Mucosa of rectum (tissue), 2 donors: ENCODE data around the gene PLEK2.
"Not testable (repeated sequence)": the region's sequence is repeated elsewhere in the genome, so short reads cannot be mapped to it uniquely, and the experiment has no call there.

Source experiments
- H3K27ac ChIP-seq, 2 donors: one replicate each; pipeline ENCODE4 v1.7.0; 2013; ENCODE audit warnings: inconsistent platforms in 2 of 2, low read depth in 2 of 2, low read length in 2 of 2
- H3K27me3 ChIP-seq, 2 donors: one replicate each; pipeline ENCODE4 v1.7.0; 2013; ENCODE audit warnings: low read length in 2 of 2; ENCODE audit not compliant: control insufficient read depth in 2 of 2, insufficient read depth in 2 of 2
- H3K36me3 ChIP-seq, 2 donors: one replicate each; pipeline ENCODE4 v1.7.0; 2013; ENCODE audit warnings: low read length in 2 of 2; ENCODE audit not compliant: control insufficient read depth in 2 of 2, insufficient read depth in 2 of 2
- H3K4me1 ChIP-seq, 2 donors: one replicate each; pipeline ENCODE4 v1.7.0; 2013; ENCODE audit warnings: low read length in 2 of 2, mild to moderate bottlenecking in 1 of 2; ENCODE audit not compliant: control insufficient read depth in 2 of 2, insufficient read depth in 2 of 2
- H3K4me3 ChIP-seq, 2 donors: one replicate each; pipeline ENCODE4 v1.7.0; 2013; ENCODE audit warnings: low read length in 2 of 2
- H3K9ac ChIP-seq, 2 donors: one replicate each; pipeline ENCODE4 v1.7.0; 2013; ENCODE audit warnings: low read length in 2 of 2, low read depth in 1 of 2, mild to moderate bottlenecking in 1 of 2
- H3K9me3 ChIP-seq, 2 donors: one replicate each; pipeline ENCODE4 v1.7.0; 2013; ENCODE audit warnings: low read length in 2 of 2; ENCODE audit not compliant: control insufficient read depth in 2 of 2
- donor health status: healthy.
- donor health status: Normal muscosa, but diverticular disease.

The PLEK2 gene

GRCh38 chr14:67409461-67409860 is 2.5 kb downstream of the PLEK2 start:
- H3K27ac ChIP-seq, result no peak overlapping the region
- H3K9me3 ChIP-seq, result no peaks in the 10 kb centered on the region
- H3K27me3 ChIP-seq, result no peaks in the 10 kb centered on the region
- no peak overlapping the region for H3K9ac ChIP-seq
- H3K36me3 ChIP-seq, result no peaks in the 10 kb centered on the region
- H3K4me1 ChIP-seq, result peaks cover 15 to 20% of the 10 kb centered on the region in 2 donors
- no peak overlapping the region for H3K4me3 ChIP-seq

DNA sequence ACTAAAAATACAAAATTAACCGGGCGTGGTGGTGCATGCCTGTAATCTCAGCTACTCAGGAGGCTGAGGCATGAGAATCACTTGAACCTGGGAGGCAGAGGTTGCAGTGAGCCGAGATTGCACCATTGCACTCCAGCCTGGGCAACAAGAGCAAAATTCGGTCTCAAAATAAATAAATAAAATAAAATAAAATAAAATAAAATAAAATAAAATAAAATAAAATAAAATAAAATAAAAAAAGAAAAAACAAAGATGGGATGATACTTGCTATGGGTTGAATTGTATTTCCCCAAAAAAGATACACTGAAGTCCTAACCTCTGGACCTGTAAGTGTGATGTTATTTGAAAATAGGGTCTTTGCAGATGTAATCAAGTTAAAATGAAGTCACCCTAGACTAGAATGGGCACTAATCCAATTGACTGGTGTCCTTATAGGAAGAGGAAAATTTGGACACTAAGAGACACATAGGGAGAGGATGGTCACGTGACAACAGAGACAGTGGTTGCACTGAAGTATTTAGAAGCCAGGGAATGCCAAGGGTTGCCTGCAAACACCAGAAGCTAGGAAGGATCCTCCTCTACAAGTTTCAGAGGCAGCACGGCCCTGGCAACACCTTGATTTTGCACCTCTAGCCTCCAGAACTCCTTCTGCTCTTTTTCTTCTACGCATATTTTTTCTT is 3.7 kb downstream of the PLEK2 start:
- not testable (repeated sequence) for H3K27ac ChIP-seq, H3K36me3 ChIP-seq, H3K4me3 ChIP-seq, H3K27me3 ChIP-seq, H3K9ac ChIP-seq, H3K9me3 ChIP-seq
- H3K4me1 ChIP-seq, result peaks cover 15 to 18% of the 10 kb centered on the region in 2 donors

DNA sequence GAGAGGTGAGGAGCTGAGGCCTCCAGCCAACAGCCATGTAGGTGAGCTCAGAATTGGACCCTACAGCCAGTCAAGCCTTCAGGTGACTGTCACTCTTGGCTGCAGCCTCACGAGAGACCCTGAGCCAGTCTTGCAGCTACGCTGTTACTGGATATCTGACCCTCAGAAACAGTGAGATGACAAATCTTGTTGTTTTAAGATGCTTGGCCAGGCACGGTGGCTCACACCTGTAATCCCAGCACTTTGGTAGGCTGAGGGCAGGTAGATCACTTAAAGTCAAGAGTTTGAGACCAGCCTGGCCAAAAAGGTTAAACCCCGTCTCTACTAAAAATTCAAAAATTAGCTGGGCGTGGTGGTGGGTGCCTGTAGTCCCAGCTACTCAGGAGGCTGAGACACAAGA is 6.2 kb downstream of the PLEK2 start:
- Histone ChIP-seq H3K9ac (no peak overlapping the region), H3K27me3 (no peaks in the 10 kb centered on the region), H3K9me3 (no peaks in the 10 kb centered on the region)

DNA sequence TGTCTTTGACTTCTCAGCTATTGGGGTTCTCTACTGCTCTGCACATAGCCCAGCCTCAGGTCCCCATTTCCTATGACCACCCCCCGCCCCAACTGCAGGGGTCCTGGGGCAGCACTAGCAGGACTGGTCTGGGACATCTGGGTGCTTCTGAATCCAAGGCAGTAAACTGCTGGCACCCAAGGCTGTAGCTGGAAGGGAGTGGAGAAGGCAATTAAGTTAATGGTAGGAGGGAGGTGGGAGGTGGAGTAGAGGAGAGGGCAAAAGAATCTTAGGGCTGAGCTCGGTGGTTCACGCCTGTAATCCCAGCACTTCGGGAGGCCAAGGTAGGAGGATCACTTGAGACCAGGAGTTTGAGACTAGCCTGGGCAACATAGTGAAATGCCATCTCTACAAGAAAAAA is 11.5 kb downstream of the PLEK2 start:
- no peaks in the 10 kb centered on the region for H3K4me1 ChIP-seq
- H3K27me3 ChIP-seq, result no peaks in the 10 kb centered on the region
- no peak overlapping the region for H3K4me3 ChIP-seq
- H3K36me3 ChIP-seq, result peaks cover 3% of the 10 kb centered on the region in 2 donors
- H3K27ac ChIP-seq, result no peak overlapping the region
- H3K9me3 ChIP-seq, result no peaks in the 10 kb centered on the region
- no peak overlapping the region for H3K9ac ChIP-seq

More for the DNA sequence above, 6.2 kb downstream of the PLEK2 start:
- Histone ChIP-seq H3K27ac (no peak overlapping the region), H3K4me3 (no peak overlapping the region), H3K4me1 (peaks cover 8 to 10% of the 10 kb centered on the region in 2 donors), H3K36me3 (no peaks in the 10 kb centered on the region)

GRCh38 chr14:67397536-67397935 is 14.4 kb downstream of the PLEK2 start:
- H3K36me3 ChIP-seq, result peaks cover 15% of the 10 kb centered on the region in 2 donors
- no peak overlapping the region for H3K27ac ChIP-seq
- no peaks in the 10 kb centered on the region for H3K9me3 ChIP-seq
- H3K9ac ChIP-seq, result no peak overlapping the region
- H3K4me1 ChIP-seq, result no peaks in the 10 kb centered on the region
- no peak overlapping the region for H3K4me3 ChIP-seq
- no peaks in the 10 kb centered on the region for H3K27me3 ChIP-seq

DNA sequence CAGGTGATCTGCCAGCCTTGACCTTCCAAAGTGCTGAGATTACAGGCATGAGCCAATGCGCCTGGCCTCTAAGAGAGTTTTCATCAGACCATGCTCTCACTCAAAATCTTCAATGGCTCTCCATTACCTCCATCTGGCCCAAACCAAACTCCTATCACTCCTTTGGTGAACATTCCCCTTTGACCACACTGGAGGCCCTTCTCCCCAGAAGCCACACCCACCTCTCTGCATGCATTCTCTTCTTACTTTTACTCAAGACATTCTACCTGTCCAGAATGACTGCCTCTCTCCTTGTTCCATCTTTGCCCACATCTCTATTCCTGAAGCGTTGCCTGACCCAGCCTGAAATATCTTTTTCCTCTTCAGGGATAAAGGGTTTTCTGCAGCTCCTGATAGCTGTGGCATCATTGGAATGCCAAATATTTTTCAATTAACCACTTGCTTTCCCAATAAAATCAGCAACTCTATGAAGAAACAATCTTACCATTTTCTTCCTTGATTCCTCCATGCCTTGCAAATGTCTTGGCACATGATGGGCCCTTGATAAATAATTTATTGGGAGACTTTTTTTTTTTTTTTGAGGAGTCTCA is 15.5 kb downstream of the PLEK2 start:
- H3K9ac ChIP-seq, result no peak overlapping the region
- no peak overlapping the region for H3K4me3 ChIP-seq
- no peak overlapping the region for H3K27ac ChIP-seq
- H3K9me3 ChIP-seq, result no peaks in the 10 kb centered on the region
- H3K4me1 ChIP-seq, result no peaks in the 10 kb centered on the region
- peaks cover 19 to 24% of the 10 kb centered on the region in 2 donors for H3K36me3 ChIP-seq
- H3K27me3 ChIP-seq, result no peaks in the 10 kb centered on the region

GRCh38 chr14:67395876-67396189 is 16.1 kb downstream of the PLEK2 start:
- H3K4me3 ChIP-seq, result no peak overlapping the region
- no peaks in the 10 kb centered on the region for H3K4me1 ChIP-seq
- H3K9me3 ChIP-seq, result no peaks in the 10 kb centered on the region
- no peak overlapping the region for H3K27ac ChIP-seq
- peaks cover 21 to 25% of the 10 kb centered on the region in 2 donors for H3K36me3 ChIP-seq
- H3K27me3 ChIP-seq, result no peaks in the 10 kb centered on the region
- H3K9ac ChIP-seq, result no peak overlapping the region

DNA sequence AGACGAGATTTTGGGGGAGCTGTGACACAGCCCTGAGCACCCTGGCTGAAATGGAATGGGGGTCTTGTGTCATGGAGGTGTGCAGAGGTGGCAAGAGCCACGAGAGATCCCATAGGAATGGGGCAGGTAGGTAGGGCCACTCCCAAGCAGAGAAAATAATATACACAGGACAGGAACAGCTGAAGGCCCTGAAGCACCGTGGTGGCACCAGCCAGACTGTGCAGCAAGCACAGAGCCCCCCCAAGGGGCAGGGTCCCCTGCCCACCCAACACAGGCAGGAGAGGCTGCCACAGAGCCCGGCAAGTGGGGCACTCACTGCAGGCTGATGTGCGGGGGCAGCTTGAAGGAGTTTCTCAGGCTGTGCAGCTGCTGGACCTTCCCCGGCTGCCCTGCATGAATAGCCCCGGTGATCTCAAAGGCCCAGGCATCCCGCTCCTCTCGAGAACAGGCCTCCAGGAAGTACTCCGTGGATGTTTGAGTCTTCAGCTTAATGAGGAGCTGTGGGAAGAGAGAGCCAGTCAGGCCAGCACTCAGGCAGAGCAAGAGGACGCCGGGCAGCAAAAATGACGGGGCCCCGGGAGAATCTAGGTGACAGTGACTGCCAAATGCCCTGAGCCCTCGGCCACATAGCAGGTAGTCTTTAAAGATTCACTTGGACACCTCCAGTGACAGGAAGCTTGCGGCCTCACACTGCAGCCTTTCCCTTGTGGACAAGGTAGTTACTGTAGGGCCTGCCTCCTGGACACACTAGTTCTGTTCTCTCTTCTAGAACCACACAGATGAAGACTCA is 16.7 kb downstream of the PLEK2 start:
- Histone ChIP-seq H3K9me3 (no peaks in the 10 kb centered on the region), H3K9ac (no peak overlapping the region), H3K4me1 (no peaks in the 10 kb centered on the region), H3K27ac (no peak overlapping the region), H3K36me3 (peaks cover 21 to 27% of the 10 kb centered on the region in 2 donors), H3K4me3 (no peak overlapping the region), H3K27me3 (no peaks in the 10 kb centered on the region)

DNA sequence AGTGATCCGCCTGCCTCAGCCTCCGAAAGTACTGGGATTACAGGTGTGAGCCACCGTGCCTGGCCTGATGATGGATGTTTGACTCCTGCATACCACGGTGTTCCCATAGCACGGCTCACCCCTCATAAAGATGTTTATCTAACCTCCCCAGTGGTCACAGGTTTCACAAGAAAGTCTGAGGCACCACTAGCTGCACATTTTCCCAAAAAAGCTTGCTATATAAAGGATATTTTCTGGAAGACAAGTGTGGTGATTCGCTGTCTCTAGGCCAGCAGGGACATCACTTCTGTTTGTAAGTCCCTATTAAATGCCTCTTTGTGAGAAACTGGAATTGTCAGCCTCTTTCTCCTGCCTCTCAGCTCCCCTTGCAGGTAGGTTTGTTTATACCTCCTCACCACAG is 18.3 kb downstream of the PLEK2 start:
- Histone ChIP-seq H3K36me3 (peaks cover 23 to 29% of the 10 kb centered on the region in 2 donors), H3K9ac (no peak overlapping the region), H3K4me1 (no peaks in the 10 kb centered on the region), H3K4me3 (no peak overlapping the region), H3K27me3 (no peaks in the 10 kb centered on the region), H3K27ac (no peak overlapping the region), H3K9me3 (no peaks in the 10 kb centered on the region)

DNA sequence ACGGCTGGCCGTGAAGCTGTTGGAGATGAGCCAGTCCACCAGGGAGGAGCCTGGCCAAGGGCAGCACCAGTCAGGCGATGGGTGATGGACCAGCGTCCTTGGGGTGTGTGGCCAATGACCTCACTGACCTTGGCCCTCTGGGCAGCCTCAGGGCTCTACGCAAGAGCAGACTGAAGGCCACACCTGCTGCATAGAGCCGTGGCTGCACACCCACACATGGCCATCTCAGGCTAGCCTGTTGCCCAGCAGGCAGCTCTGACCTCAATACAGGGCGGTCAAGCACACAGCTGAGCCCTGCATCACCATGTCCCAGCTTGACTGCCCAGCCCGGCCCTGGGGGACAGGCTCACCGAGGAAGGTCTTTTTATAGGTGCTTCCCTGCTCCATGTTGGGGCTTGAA is 19.2 kb downstream of the PLEK2 start:
- H3K9me3 ChIP-seq, result no peaks in the 10 kb centered on the region
- H3K4me3 ChIP-seq, result no peak overlapping the region
- H3K9ac ChIP-seq, result no peak overlapping the region
- H3K27me3 ChIP-seq, result no peaks in the 10 kb centered on the region
- no peak overlapping the region for H3K27ac ChIP-seq
- H3K4me1 ChIP-seq, result no peaks in the 10 kb centered on the region
- peaks cover 24 to 32% of the 10 kb centered on the region in 2 donors for H3K36me3 ChIP-seq
